Bronchial epithelial cell (primary cell): Measurements from ENCODE around the gene JAM3. TPM values are rescaled to one million over a fixed set of nuclear protein-coding genes. Genes with fewer than 3 reads are reported as not detected.

Experiments used
- DNase-seq: peaks from one replicate; pipeline ENCODE4 v3.0.0-alpha.2; 2010; ENCODE audit warnings: low read depth
- FAIRE-seq: peaks from 2 replicates; lab custom pipeline; 2011; peaks lifted over from hg19 to GRCh38; lab: Jason Lieb, UNC
- H3K27me3 ChIP-seq: 2 replicates; pipeline ENCODE4 v1.5.1; 2011; ENCODE audit warnings: low read length; ENCODE audit not compliant: control insufficient read depth, insufficient read depth
- H3K36me3 ChIP-seq: 2 replicates; pipeline ENCODE4 v1.5.1; 2011; ENCODE audit warnings: low read length; ENCODE audit not compliant: control insufficient read depth, insufficient read depth
- H3K4me3 ChIP-seq: 2 replicates; pipeline ENCODE4 v1.5.1; 2011; ENCODE audit warnings: mild to moderate bottlenecking, low read depth, low read length, control low read depth
- total RNA-seq: library from RNA; depleted of rRNA; stranded (reverse); fragments of >200 nt; gene quantifications from 2 replicates; pipeline ENCODE4 v1.2.1, GENCODE V29; 2014
- TF ChIP-seq, protein P1 (sequence below): IDR thresholded peaks from 2 replicates; pipeline ENCODE4 v1.5.1; 2011; ENCODE audit warnings: mild to moderate bottlenecking, moderate library complexity, low read length, control low read depth, inconsistent platforms; ENCODE audit not compliant: insufficient read depth, severe bottlenecking

The JAM3 gene
- total RNA-seq, 1 donor from 2014 or later: 1.6 TPM

DNA sequence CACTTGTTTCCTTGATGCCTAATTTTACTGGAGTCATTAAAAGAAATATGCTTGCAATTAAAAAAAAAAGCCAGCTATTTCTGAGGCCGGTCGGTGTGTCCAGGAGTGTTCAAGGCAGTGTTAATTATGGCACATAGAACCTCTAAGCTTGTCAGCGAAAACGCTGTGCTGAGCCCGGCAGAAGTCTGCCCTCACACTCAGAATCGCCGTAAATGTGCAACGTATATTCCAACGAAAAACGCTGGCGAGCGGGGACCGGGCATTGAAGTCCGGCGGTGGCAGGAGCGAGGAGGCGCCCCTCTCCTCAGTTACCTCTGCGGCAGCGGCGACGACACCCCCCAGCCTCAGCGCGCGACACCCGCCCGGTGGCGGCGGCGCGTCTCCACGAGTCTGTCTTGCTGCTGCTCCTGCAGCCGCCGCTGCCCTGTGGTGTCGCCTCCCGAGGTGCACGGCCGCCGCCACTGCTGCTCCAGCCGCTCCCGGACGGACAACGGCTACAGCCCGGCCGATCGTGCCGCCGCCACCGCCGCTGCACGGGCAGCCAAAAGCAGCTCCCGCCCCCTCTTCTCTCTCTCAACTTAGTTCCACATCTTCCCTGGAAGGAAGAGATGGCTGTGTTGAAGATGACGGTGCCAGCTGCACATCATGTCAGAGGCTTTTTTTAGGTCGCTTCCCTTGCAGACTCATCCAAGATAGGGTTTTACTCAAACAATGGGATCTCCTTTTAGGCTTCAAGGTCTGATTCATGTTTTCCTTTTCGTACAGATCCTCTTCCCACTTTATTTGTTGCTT lies 56.0 kb downstream of the JAM3 start:
- TF ChIP-seq, protein P1, sequence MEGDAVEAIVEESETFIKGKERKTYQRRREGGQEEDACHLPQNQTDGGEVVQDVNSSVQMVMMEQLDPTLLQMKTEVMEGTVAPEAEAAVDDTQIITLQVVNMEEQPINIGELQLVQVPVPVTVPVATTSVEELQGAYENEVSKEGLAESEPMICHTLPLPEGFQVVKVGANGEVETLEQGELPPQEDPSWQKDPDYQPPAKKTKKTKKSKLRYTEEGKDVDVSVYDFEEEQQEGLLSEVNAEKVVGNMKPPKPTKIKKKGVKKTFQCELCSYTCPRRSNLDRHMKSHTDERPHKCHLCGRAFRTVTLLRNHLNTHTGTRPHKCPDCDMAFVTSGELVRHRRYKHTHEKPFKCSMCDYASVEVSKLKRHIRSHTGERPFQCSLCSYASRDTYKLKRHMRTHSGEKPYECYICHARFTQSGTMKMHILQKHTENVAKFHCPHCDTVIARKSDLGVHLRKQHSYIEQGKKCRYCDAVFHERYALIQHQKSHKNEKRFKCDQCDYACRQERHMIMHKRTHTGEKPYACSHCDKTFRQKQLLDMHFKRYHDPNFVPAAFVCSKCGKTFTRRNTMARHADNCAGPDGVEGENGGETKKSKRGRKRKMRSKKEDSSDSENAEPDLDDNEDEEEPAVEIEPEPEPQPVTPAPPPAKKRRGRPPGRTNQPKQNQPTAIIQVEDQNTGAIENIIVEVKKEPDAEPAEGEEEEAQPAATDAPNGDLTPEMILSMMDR: no peak
- Histone ChIP-seq H3K4me3 (peak overlapping the region; percentile 14), H3K36me3 (no peaks in the 10 kb centered on the region), H3K27me3 (peaks cover 3% of the 10 kb centered on the region)
- DNase-seq (no peak), FAIRE-seq (no peak)

DNA sequence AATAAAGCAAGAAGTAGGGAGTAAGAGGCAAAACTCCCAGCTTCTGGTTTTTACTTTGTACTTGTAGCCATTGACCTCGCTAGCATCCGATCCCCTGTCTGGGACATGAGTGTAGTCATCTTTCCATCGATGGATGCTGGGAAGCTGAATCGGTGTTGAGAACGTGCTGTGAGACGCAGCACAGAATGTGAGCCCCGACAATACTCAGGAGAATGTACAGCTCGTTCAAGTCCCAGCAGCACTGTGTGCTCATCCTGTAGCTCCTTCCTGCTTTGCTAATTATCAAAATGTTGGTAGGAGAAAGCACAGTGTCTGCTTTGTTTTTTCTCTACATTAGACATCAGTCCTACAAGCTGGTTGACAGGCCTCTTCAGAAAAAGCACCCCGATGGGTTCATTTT lies 56.6 kb downstream of the JAM3 start:
- Histone ChIP-seq H3K36me3 (no peaks in the 10 kb centered on the region), H3K27me3 (peaks cover 3% of the 10 kb centered on the region), H3K4me3 (no peak overlapping the region)
- TF ChIP-seq, protein P1: no peak
- DNase-seq (no peak), FAIRE-seq (no peak)

DNA sequence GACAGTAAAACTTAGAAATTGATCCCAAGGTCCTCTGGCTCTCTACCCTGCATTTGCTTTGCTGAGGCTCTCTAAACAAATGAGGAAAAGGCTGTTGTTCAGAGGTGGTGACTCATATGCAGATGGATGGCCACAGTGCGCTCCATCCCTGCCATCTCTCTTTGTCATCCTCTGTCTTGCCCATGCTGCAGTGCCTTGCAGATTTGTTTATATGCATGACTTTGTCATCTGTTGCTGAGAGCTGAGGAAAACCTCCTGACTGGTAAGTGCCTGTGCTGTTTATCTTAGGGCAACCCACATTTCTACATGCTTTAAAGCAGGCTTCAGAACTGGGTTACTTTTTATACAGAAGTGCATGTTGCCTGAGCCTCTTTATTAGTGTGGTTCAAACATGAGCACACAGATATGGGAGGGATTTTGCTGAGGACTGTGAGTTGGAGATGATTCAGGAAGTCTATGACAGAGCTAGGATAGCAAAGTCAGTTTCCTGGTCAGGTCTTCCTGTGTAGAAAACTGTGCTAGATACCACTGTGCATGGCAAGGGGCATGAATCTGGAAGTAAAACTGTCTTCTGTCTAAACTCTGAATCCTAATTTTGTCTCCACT lies 57.4 kb downstream of the JAM3 start:
- TF ChIP-seq, protein P1: no peak
- no peak overlapping the region for H3K4me3 ChIP-seq
- FAIRE-seq (peak; percentile 55), DNase-seq (peak; percentile 66)
- H3K36me3 ChIP-seq: no peaks in the 10 kb centered on the region
- peaks cover 3% of the 10 kb centered on the region for H3K27me3 ChIP-seq

DNA sequence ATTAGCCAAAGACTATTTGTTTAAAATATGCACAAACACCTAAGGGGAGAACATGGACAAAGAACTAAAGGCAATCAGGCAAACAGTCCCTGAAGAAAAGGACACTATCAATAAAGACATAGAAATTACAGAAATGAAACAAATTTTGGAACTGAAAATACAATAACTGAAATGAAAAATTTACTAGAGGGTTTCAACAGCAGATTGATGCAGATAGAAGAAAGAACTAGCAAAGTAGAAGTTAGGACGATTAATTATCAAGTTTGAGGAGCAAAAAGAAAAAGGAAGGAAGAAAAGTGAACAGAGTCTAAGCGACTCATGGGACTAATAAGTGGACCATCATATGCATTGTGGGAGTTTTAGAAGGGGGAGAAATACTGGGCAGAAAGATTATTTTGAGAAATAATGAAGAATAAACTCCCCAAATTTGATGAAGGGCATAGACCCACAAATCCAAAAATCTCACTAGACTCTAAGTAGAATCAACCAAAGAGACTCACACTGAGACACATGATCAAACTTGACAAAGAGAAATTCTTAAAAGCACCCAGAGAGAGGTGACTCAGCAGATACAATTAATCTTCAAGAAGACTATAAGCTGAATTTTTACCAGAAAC lies 62.9 kb downstream of the JAM3 start:
- Histone ChIP-seq H3K27me3 (no peaks in the 10 kb centered on the region), H3K36me3 (no peaks in the 10 kb centered on the region), H3K4me3 (no peak overlapping the region)
- no peak for DNase-seq
- no peak for FAIRE-seq
- TF ChIP-seq, protein P1: no peak

DNA sequence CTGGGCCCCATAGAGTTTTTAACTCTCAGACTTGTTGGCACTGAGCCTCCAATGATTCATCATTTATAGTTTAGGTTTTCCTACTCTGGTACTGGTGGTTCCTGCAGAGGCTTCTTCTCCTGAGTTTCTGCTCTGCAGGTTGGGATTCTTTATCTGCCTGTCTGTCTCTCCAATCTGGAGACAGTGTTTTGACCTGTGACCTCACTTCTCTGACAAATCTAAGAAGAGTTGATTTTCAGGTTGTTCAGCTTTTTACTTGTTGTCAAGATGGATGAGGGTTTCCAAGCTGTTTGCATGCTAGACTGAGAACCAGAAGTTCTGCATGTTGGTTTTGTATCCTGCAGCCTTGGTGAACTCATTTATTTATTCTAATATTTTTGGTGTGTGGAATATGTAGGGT lies 63.9 kb downstream of the JAM3 start:
- TF ChIP-seq, protein P1: no peak
- Histone ChIP-seq H3K36me3 (no peaks in the 10 kb centered on the region), H3K27me3 (no peaks in the 10 kb centered on the region), H3K4me3 (no peak overlapping the region)
- FAIRE-seq: no peak
- peak; percentile 59 for DNase-seq
